Measurements from ENCODE around the gene SHISA6.

- TF ChIP-seq EZH2 (IDR thresholded peaks at IDR 0.05; ENCODE audit: low read length): no peak
- TF ChIP-seq CTCF (optimal IDR thresholded peaks at IDR 0.05 in 1 of 3, IDR thresholded peaks at IDR 0.05 in 1 of 3, conservative IDR thresholded peaks at IDR 0.05 in 1 of 3; ENCODE audit: extremely low read depth in 1 of 3, insufficient read depth in 2 of 3, low read length in 3 of 3): no peak
Measured at GRCh38 chr17:11330826-11331225, 89.8 kb downstream of the SHISA6 start.
